T47D (cell line): ENCODE data around the gene CDYL.

Experiments
- DNase-seq, 2 experiments: peaks; one replicate each; pipeline versions ENCODE4 v3.0.0 to v3.0.0-alpha.2; 2011 to 2012; ENCODE audit warnings: low read depth in 1 of 2, low spot score in 1 of 2
- JUND ChIP-seq: IDR thresholded peaks from 2 replicates; pipeline ENCODE4 v1.6.1; 2012; ENCODE audit warnings: low read depth
- in situ Hi-C: cut with HindIII; loops from 2 replicates; pipeline ENCODE4 v1.10.0; 2016; ENCODE audit warnings: low sequenced_read_pairs, low pct_unique_long_range_greater_than_20kb

CDYL gene

DNA sequence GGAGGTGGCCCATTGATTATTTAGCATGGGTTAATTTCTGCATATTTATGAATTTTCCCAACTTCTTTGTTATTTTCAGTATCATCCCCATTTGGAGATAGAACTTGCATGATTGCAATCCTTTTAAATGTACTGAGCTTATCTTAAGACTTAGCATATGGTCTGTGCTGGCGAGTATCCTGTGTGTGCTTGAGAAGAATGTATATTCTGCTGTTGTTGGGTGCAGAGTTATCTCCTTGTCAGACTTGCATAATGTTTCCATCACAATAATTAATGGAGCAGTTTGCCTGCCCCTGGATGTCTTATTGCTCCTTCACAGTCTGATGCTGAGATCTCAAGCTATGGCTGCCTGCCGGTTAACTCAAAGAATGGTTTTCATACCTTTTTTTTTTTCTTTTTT lies 112.6 kb downstream of the CDYL start:
- TF ChIP-seq JUND = no peak
- in situ Hi-C loops = no loop called here
- DNase-seq = no peak

DNA sequence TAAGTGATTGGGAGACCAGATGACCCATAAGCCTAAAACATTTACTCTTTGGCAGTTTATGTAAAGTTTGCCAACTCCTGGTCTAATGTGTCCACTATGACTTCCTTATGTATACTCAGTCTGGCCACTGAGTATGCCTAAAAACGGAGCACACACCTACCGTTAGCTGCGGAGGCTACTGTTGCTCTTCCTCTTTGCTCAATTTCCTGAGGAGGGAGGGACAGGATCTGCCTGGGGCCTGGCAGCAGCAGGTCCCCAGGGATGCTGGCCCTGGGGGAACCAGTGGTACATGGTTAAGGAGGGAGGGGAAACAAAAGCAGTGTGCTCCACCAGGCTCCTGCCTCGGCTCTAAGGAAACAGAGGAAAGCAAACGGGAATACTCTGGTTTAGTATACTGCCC lies 113.5 kb downstream of the CDYL start:
- TF ChIP-seq JUND = no peak
- in situ Hi-C loops = no loop called here
- DNase-seq = no peak

DNA sequence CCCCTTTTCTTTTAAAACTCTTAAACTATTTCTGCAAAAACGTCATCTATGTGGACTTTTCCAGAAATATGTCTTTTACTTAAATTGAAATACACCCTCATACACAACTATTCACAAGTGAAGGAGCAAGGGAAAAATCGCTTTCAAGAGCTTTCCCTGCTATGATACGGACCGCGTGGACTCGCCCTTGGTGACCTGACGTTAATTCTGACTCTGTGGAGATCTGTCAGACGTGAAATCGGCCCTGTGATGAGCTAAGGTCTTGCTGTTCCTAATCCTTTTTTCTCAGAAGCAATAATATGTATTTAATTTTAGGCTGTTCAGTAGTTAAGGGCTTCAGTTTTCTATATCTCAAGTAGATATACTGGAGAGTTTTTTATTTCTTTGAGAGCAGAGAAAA lies 114.0 kb downstream of the CDYL start:
- in situ Hi-C loops = no loop called here
- TF ChIP-seq JUND = no peak
- no peak for DNase-seq

DNA sequence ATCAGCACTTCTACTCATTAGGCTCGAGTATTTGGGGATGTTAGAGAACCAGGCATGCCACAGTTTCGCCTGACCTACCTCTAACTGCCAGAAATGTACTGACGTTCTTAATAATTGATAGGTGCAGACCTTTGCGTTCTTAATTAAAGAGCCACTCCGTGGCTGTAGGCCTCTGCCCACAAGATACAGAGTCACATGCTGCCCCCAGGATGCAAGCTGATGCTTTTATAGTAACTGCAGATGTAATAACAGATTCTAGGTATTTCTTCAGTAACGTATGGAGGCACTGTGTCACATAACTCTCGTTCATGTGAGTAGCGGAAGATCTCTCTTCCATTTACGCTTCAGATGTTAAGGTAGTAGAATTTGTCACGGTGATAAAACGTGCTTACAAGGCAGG lies 114.4 kb downstream of the CDYL start:
- no peak for TF ChIP-seq JUND
- in situ Hi-C loops = no loop called here
- DNase-seq = no peak

DNA sequence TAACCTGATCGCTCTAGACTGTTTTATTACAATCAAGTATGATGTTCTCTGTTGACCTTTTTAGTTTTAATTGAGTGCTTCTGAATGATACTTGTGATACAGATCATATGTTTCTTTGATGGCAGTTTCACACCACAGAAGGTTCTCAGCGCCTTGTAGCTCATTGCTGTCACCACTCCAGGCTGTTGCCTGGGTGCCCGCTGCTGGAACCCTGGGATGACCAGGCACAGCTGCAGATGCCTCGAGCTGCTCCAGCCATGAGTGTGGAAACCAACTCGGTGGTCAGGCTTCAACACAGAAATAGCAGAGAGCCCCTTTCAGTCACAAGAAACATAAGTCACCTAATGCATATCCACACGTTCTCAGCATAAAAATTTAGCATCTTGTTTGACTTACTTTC lies 114.9 kb downstream of the CDYL start:
- TF ChIP-seq JUND = no peak
- in situ Hi-C loops = no loop called here
- no peak for DNase-seq

DNA sequence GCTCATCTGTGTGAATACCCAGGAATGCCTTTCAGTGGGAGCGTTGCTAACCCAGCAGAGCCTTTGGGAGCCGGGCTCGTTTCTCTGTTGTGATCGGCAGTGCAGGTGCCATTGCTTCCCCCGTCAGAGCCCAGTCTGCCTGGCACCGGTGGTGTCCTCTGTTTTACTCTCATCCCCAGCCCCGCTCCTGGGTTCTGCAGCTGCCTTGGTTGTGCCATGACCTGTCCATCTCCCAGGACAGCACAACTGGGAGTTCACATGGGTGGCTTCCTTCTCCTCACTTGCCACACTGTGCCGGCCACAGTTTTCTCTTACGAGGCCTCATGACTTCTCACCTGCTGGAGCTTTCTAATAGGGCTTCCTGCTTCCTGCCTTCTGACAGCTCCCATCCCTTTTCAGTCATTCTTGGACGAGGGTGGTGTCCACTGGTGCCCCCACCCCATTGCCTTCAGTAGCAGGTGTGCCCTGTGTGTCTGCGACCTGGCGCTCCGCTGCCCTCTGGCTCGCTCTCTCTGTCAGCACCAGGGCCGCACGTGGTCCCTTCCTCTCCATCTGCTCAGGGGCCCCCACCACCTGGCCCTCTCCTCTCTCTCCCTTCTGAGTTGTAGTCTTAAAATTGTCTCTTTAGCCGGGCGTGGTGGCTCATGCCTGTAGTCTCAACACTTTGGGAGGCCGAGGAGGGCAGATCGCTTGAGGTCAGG lies 116.7 kb downstream of the CDYL start:
- in situ Hi-C loops = no loop called here
- no peak for DNase-seq
- no peak for TF ChIP-seq JUND

DNA sequence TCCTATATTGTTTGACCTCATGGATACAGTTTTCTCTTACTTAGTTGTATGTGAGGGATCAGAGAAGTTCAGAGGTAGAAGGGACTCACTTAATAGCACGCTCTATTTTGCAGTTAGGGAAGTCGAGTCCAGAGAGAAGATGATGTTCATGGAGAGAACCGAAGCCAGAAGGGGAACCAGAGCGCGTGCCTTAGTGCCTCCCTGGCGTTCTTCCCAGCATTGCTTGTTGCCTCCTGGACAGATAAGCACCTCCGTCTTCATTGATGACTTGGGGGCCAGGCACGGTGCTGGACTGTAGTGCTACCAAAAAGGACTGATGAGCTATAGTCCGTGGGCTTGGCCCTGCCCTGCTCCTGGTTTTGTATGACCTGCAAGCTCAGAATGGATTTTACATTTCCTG lies 117.8 kb downstream of the CDYL start:
- TF ChIP-seq JUND = no peak
- no peak for DNase-seq
- in situ Hi-C loops = no loop called here

DNA sequence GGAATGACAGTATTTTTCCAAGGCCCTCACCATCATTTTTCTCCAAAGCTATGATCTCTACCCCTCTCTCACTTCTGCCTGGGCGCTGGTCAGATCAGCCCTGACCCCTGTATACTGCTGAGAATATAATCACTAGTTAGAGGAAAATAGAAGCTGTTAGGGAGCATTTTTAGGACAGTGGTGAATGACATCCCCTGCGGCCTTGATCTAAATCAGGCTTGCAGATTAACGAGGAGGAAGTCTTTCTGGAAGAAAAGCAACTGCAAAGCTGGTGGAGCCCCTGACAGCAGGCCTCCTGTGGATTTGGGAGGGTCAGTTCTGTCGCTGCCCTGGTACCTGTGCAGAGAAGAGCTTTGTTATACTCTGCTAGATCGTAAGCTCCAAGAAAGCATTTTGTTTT lies 119.8 kb downstream of the CDYL start:
- DNase-seq = no peak
- in situ Hi-C loops = no loop called here

DNA sequence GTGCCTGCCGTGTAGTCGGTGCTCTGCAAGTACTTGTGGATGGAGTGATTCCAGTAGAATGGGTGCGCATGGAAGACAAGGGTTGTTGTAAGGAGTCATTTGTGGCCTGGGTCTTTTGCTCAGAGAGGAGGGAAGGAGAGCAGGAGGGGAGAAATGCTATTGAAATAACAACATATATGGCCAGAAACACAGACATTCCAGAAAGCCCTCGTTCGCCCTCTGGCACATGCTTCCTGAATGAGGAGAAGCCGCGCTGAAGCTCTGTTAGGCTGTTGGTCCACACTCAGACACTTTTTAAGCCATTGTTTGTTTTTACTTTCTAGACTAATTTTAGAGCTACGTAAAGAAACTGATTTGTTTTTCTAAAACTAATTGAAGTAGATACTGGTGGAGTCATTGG lies 120.2 kb downstream of the CDYL start:
- in situ Hi-C loops = no loop called here
- DNase-seq = no peak

More for the DNA sequence above, 119.8 kb downstream of the CDYL start:
- no peak for TF ChIP-seq JUND

DNA sequence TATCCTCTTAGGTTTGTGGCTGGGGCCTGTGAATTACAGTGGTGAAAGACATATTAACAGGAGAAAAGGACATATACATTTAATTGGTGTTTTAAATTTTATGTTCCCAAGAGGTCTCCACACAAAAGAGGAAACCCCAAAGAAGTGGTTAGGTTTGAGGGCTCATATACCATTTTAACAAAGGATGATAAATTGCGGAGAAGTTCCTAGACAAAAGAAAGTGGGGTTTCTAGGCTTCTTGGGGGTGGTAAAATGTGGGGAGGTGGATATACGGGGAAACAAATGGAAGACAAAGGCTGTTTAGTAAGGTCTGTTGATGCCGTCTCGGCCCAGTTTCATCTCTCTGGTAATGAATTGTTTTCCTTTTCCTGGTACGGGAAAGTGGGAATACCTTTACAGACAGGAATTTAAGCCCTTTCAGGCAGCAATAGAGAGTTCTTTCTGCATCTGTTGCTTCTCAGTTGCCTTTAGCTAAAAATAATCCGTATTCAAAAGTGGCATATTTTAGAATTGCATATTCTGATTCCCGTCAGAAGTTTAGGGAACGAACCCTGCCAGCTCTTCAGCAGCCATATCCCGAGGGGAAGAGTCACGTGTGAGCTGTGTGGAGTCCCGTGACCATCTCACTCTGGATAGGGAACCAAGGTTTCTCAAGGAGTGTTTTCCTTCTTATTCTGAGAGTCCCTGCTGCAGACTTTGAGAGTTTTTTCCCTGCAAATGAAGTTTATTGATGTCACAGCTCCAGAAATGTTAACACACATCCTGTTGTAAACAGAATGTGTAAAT lies 123.2 kb downstream of the CDYL start:
- no peak for DNase-seq
- TF ChIP-seq JUND = no peak
- in situ Hi-C loops = no loop called here

More for the DNA sequence above, 120.2 kb downstream of the CDYL start:
- TF ChIP-seq JUND = no peak

DNA sequence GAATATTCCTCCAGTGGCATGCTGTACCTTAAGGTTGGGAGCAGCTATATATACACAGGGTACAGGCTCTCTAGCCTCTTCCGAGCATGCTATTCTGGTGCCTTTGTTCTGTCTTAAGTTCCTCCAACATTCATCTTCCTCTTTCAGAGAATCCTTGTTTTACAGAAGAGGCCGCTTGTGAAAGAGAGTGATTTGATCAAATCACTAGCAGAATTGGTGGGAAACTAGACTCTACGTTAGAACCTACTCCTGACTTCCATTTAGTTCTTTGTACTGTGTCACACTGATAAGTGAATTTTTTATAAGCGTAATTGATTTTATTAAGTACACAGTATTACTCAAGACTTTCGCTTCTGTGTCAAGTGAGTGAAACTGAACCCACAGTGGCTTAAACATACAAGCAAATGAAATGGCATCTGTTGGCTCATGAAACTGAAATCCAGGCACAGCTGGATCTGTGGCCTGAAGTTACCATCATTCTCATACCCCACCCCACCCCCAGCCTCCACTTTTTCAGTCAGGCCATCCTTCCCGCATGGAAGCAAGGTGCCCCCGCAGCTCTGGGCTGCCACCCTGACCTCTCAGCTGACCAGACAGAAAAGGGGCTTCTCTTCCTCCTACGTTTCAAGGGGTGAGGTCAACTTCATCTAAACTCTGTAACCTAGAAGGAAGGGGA lies 125.3 kb downstream of the CDYL start:
- in situ Hi-C loops = no loop called here
- no peak for TF ChIP-seq JUND
- no peak for DNase-seq

DNA sequence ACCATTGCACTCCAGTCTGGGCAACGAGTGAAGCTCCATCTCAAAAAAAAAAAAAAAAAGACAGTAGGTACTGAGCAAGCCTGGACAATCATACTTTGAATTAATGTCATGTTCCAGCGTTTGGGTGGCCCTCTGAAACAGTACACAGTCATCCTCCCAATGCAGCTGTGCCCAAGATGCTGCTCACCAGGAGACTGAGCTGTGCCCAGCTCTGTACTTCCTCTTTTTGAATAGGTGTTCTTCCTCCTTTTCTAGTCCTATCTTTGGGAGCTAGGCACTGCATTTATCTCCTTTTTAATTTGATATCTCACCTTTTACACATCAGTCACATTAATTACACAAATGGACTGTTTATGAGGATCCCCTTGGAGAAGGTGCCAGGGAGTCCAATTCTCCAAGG lies 126.2 kb downstream of the CDYL start:
- in situ Hi-C loops = no loop called here
- DNase-seq = no peak
- no peak for TF ChIP-seq JUND

DNA sequence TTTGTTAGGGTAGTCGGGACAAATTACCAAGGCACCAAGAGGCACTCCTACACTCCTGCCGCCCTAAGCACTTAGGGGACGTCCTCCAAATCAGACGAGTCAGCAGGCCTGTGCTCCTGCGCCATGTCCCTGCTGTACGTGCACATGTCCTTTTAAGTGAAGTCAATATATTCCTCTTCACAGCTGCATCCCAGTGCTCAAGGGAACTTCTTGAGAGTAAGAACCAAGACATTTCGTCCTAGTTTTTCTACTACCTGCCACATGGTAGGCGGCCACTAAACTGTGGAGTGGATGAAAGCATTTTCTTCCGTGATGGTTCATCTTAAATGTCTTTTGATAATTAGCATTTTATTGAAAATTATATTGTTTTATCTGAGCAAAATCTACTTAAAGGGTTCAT lies 126.9 kb downstream of the CDYL start:
- TF ChIP-seq JUND = no peak
- no peak for DNase-seq
- in situ Hi-C loops = no loop called here
